ENCODE measurements around the gene RAB12.

DNA sequence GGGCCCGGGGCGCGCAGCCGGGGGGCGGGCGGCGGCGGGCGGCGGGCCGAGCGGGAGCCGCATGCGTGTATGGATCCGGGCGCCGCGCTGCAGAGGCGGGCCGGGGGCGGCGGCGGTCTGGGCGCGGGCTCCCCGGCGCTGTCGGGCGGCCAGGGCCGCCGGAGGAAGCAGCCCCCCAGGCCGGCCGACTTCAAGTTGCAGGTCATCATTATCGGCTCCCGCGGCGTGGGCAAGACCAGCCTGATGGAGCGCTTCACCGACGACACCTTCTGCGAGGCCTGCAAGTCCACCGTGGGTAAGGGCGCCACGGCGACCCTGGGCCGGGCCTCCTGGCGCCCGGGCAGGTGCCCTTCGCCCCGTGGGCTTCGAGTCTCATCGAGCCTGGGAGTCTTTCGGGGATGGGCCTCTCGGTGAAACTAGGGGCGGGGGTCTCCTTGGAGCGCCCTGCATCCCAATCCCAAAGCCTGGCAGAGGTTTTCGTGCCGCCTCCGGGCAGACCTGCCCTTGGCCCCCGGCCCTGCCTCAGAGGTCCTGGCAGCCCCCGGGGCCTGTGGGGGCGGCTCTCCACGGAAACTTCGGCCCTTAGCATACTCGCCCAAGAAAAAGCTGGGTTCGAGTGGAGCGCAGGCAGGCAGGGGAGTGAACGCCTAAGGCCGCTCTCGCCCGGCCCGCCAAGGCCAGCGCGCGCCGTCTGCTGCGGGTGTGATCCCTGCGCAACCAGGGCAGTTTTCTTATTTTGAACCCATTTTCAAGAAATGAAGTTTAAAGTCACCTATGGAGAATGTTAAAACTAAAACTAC is 622 bp downstream of the RAB12 start:
- TF ChIP-seq, protein P1, sequence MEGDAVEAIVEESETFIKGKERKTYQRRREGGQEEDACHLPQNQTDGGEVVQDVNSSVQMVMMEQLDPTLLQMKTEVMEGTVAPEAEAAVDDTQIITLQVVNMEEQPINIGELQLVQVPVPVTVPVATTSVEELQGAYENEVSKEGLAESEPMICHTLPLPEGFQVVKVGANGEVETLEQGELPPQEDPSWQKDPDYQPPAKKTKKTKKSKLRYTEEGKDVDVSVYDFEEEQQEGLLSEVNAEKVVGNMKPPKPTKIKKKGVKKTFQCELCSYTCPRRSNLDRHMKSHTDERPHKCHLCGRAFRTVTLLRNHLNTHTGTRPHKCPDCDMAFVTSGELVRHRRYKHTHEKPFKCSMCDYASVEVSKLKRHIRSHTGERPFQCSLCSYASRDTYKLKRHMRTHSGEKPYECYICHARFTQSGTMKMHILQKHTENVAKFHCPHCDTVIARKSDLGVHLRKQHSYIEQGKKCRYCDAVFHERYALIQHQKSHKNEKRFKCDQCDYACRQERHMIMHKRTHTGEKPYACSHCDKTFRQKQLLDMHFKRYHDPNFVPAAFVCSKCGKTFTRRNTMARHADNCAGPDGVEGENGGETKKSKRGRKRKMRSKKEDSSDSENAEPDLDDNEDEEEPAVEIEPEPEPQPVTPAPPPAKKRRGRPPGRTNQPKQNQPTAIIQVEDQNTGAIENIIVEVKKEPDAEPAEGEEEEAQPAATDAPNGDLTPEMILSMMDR (IDR thresholded peaks at IDR 0.05; ENCODE audit: borderline replicate concordance, extremely low read depth, low read length, poor library complexity, severe bottlenecking): no peak
- TF ChIP-seq EZH2 (IDR thresholded peaks at IDR 0.05; ENCODE audit: borderline replicate concordance, low read depth, low read length, severe bottlenecking): no peak
